Measurements from ENCODE around the gene ARHGAP24. TPM values are rescaled to one million over a fixed set of nuclear protein-coding genes. Genes with fewer than 3 reads are reported as not detected.

The ARHGAP24 gene
- total RNA-seq, 1 experiment from 2014 or later, result 2.1 TPM

DNA sequence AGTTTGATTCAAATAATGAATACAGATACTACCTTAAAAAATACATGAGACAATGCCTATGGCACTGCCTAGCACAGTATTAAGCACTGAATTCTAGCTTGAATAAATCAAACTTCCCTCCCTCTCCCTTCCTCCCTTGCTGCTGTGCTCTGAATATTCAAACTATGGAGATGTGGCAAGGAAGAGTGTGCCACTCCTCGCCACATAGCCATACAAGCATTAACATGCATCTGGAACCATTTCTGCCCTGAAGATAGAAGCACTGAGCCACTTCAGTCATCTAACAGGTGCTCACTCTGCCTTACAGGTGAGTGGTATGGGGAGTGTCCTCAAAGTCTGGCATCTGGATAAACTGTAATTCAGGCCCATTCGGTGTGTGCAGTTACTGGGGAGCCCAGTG, 276.9 kb downstream of the ARHGAP24 start:
- no peak overlapping the region for H3K4me3 Mint-ChIP-seq
- ATAC-seq (no peak), DNase-seq (ENCODE audit: low spot score) (no peak)
- no peak overlapping the region for H3K27ac Mint-ChIP-seq
- no peak for TF ChIP-seq ZNF121 (CRISPR knock-in tag; IDR thresholded peaks at IDR 0.05)
- TF ChIP-seq, protein P1, sequence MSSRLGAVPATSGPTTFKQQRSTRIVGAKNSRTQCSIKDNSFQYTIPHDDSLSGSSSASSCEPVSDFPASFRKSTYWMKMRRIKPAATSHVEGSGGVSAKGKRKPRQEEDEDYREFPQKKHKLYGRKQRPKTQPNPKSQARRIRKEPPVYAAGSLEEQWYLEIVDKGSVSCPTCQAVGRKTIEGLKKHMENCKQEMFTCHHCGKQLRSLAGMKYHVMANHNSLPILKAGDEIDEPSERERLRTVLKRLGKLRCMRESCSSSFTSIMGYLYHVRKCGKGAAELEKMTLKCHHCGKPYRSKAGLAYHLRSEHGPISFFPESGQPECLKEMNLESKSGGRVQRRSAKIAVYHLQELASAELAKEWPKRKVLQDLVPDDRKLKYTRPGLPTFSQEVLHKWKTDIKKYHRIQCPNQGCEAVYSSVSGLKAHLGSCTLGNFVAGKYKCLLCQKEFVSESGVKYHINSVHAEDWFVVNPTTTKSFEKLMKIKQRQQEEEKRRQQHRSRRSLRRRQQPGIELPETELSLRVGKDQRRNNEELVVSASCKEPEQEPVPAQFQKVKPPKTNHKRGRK (CRISPR knock-in tag; IDR thresholded peaks at IDR 0.05; ENCODE audit: borderline replicate concordance), result no peak
- no peak for TF ChIP-seq PRRX2 (CRISPR knock-in tag; IDR thresholded peaks at IDR 0.05)
- TF ChIP-seq, protein P2, sequence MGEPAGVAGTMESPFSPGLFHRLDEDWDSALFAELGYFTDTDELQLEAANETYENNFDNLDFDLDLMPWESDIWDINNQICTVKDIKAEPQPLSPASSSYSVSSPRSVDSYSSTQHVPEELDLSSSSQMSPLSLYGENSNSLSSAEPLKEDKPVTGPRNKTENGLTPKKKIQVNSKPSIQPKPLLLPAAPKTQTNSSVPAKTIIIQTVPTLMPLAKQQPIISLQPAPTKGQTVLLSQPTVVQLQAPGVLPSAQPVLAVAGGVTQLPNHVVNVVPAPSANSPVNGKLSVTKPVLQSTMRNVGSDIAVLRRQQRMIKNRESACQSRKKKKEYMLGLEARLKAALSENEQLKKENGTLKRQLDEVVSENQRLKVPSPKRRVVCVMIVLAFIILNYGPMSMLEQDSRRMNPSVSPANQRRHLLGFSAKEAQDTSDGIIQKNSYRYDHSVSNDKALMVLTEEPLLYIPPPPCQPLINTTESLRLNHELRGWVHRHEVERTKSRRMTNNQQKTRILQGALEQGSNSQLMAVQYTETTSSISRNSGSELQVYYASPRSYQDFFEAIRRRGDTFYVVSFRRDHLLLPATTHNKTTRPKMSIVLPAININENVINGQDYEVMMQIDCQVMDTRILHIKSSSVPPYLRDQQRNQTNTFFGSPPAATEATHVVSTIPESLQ (CRISPR knock-in tag; IDR thresholded peaks at IDR 0.05), result no peak
- no peak for TF ChIP-seq PREB (CRISPR knock-in tag; IDR thresholded peaks at IDR 0.05; ENCODE audit: borderline replicate concordance)
- no peak for TF ChIP-seq NR1H2 (CRISPR knock-in tag; IDR thresholded peaks at IDR 0.05)
- no peak for TF ChIP-seq CDX4 (CRISPR knock-in tag; IDR thresholded peaks at IDR 0.05; ENCODE audit: borderline replicate concordance)
- TF ChIP-seq RORB (CRISPR knock-in tag; IDR thresholded peaks at IDR 0.05), result no peak
- peaks cover 14% of the 10 kb centered on the region for H3K4me1 Mint-ChIP-seq
- H3K9me3 Mint-ChIP-seq, result no peaks in the 10 kb centered on the region
- POLR2A ChIA-PET, result no interaction called here
- H3K27me3 Mint-ChIP-seq (ENCODE audit: low read depth), result no peaks in the 10 kb centered on the region
- CTCF ChIA-PET, result interaction anchor here (4.0 kb wide), 1 partner anchor 45 kb away, joined by 12 read pairs; no protein-coding TSS in a partner anchor
- no peaks in the 10 kb centered on the region for H3K36me3 Mint-ChIP-seq

GRCh38 chr4:85755285-85755684, 280.3 kb downstream of the ARHGAP24 start:
- no peaks in the 10 kb centered on the region for H3K36me3 Mint-ChIP-seq

DNA sequence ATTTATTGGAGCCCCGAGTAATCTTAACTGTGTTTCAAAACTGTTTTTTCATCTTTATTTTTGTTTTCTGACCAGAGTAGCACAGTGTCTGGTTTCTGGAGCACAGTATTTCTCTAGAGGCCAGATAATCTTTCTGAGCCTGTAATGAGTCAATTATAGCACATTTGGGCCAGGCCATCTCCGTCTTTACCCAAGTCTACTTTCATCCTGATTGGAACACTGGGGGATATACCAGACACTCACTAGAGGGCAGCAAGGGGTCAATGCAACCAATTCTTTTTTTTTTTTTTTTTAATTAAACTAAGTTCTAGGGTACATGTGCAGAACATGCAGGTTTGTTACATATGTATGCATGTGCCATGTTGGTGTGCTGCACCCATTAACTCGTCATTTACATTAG, 282.0 kb downstream of the ARHGAP24 start:
- no peak for TF ChIP-seq KAT7 (CRISPR knock-in tag; IDR thresholded peaks at IDR 0.05; ENCODE audit: borderline replicate concordance)
- Mint-ChIP-seq H3K27ac (no peak overlapping the region), H3K9me3 (no peaks in the 10 kb centered on the region), H3K4me1 (peaks cover 22% of the 10 kb centered on the region), H3K4me3 (no peak overlapping the region), H3K27me3 (ENCODE audit: low read depth) (no peaks in the 10 kb centered on the region), H3K36me3 (no peaks in the 10 kb centered on the region)
- POLR2A ChIA-PET, result no interaction called here
- DNase-seq (ENCODE audit: low spot score) (peak; percentile 16), ATAC-seq (peak; percentile 90)
- CTCF ChIA-PET, result no interaction called here

More at GRCh38 chr4:85755285-85755684, 280.3 kb downstream of the ARHGAP24 start:
- Mint-ChIP-seq H3K27me3 (ENCODE audit: low read depth) (no peaks in the 10 kb centered on the region), H3K27ac (no peak overlapping the region), H3K9me3 (no peaks in the 10 kb centered on the region), H3K4me3 (no peak overlapping the region), H3K4me1 (peaks cover 16% of the 10 kb centered on the region)
- TF ChIP-seq NFATC4 (CRISPR knock-in tag; IDR thresholded peaks at IDR 0.05) (no peak), JAZF1 (CRISPR knock-in tag; IDR thresholded peaks at IDR 0.05) (no peak), NFE2L1 (CRISPR knock-in tag; IDR thresholded peaks at IDR 0.05) (no peak), ZNF121 (CRISPR knock-in tag; IDR thresholded peaks at IDR 0.05) (no peak), ZNF138 (CRISPR knock-in tag; conservative IDR thresholded peaks at IDR 0.05) (no peak), KAT7 (CRISPR knock-in tag; IDR thresholded peaks at IDR 0.05; ENCODE audit: borderline replicate concordance) (no peak)
- TF ChIP-seq, protein P2 (CRISPR knock-in tag; IDR thresholded peaks at IDR 0.05), result no peak
- ATAC-seq, result no peak
- DNase-seq (ENCODE audit: low spot score), result no peak
- POLR2A ChIA-PET, result no interaction called here
- CTCF ChIA-PET, result no interaction called here
